Measurements from ENCODE around the gene PRDM16.

DNA sequence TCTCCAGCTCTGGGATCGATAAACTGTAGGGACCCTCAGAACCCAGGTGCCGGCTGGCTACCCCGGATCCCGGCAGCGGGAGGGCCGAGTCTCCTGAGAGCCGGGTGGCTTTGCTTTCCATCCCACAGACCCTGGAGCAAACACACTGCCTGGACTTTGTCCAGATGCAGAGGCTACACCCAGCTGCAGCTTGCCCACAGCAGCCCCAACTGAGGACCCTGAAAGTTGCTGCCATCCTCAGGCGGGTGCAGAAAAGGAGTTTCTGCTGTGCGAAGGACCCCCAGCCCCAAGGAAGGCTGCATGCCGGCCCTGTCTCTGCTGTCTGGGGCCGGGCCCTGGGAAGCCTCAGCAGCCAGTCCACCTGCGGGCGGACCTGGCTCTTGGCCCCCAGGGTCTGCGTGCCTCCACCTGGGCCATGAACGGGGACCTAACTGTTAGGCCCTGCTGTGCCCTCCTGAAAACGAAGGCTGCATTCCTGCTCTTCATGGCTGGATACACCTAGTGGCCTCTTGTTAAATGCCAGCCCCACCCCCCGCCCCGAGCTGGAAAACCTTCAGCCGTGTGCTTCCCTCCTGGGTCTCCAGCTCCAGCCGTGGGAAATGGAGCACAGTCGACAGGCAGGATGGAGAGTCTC lies 287.9 kb downstream of the PRDM16 start:
- TF ChIP-seq CTCF (IDR thresholded peaks at IDR 0.05; ENCODE audit: low read length) (no peak), EZH2phosphoT487 (IDR thresholded peaks at IDR 0.05; ENCODE audit: low read length) (no peak)
